ENCODE data around the gene DLG2.

The DLG2 gene

GRCh38 chr11:83823461-83824025, 1803.6 kb downstream of the DLG2 start:
- no peak overlapping the region for H3K4me3 Mint-ChIP-seq
- no peaks in the 10 kb centered on the region for H3K9me3 Mint-ChIP-seq
- H3K27ac Mint-ChIP-seq, result no peak overlapping the region
- no peaks in the 10 kb centered on the region for H3K27me3 Mint-ChIP-seq (ENCODE audit: low read depth)
- H3K36me3 Mint-ChIP-seq (ENCODE audit: low read depth), result no peaks in the 10 kb centered on the region
- H3K4me1 Mint-ChIP-seq (ENCODE audit: low read depth), result no peaks in the 10 kb centered on the region
- no peak for DNase-seq (ENCODE audit: low spot score)

DNA sequence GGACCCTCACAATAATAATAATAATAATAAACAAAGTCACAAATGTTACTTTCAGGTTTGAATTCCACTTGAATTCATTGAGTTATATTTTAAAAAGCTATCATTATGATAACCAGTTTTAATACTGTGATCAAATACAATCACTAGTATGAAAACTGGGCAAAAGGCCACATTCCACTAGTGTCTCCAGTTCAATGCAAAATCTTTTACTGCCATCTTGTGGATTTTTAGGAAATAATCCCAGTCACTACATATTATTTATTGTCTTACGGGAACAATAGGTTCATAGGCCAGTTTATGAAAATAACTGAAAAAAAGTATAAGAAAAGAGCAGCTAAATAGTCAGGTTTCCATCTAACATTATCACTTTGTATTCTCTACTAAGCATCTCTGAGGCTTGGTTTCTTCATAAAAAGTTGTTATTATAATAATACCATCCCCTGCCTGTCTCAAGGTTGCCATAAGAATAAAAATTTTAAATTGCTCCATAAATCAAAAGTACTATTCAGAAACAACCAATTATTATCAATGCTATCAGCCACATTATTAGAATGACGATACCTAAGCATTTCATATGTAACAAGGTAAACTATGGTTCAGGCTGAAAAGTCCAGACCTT, 1807.1 kb downstream of the DLG2 start:
- Mint-ChIP-seq H3K9me3 (no peaks in the 10 kb centered on the region), H3K27ac (no peak overlapping the region), H3K36me3 (ENCODE audit: low read depth) (no peaks in the 10 kb centered on the region), H3K27me3 (ENCODE audit: low read depth) (no peaks in the 10 kb centered on the region), H3K4me1 (ENCODE audit: low read depth) (no peaks in the 10 kb centered on the region), H3K4me3 (no peak overlapping the region)
- no peak for DNase-seq (ENCODE audit: low spot score)

- no peak for DNase-seq (ENCODE audit: low spot score)
- Mint-ChIP-seq H3K9me3 (no peaks in the 10 kb centered on the region), H3K36me3 (ENCODE audit: low read depth) (no peaks in the 10 kb centered on the region), H3K4me1 (ENCODE audit: low read depth) (no peaks in the 10 kb centered on the region), H3K27me3 (ENCODE audit: low read depth) (no peaks in the 10 kb centered on the region), H3K4me3 (no peak overlapping the region), H3K27ac (no peak overlapping the region)
Observed at GRCh38 chr11:83818349-83818748, 1808.8 kb downstream of the DLG2 start.

DNA sequence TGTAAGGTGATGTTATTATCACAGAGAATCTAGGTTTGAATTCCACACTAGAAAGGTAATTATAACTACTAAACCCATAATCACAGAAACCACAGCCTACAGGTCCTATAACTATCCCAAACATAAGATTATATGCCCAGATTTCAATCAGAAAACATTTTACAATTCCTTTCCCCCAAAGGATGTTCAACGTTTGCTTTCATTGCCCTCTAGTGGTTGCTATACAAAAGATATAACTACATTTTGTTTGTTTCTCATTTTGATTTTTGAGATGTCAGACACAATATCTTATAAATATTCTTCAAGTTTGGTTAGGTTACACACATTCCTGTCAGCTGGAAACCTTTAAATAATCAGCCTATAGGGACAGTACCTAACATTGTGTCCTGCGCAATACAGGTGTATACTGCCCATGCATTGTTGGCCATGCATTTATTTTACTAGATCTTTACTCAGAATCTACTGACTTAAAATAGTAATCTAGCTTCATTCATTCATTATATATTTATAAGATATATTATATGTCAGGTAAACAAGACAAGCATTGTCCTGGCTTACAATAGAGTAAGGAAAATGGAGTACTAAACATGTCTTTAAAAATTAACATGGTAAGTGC, 1810.5 kb downstream of the DLG2 start:
- Mint-ChIP-seq H3K27me3 (ENCODE audit: low read depth) (no peaks in the 10 kb centered on the region), H3K36me3 (ENCODE audit: low read depth) (no peaks in the 10 kb centered on the region), H3K27ac (no peak overlapping the region), H3K9me3 (no peaks in the 10 kb centered on the region), H3K4me3 (no peak overlapping the region), H3K4me1 (ENCODE audit: low read depth) (no peaks in the 10 kb centered on the region)
- DNase-seq (ENCODE audit: low spot score), result no peak

GRCh38 chr11:83815736-83816135, 1811.4 kb downstream of the DLG2 start:
- Mint-ChIP-seq H3K27me3 (ENCODE audit: low read depth) (peaks cover 5% of the 10 kb centered on the region), H3K4me3 (no peak overlapping the region), H3K27ac (no peak overlapping the region), H3K9me3 (no peaks in the 10 kb centered on the region), H3K4me1 (ENCODE audit: low read depth) (no peaks in the 10 kb centered on the region), H3K36me3 (ENCODE audit: low read depth) (no peaks in the 10 kb centered on the region)
- DNase-seq (ENCODE audit: low spot score), result no peak

- DNase-seq (ENCODE audit: low spot score), result no peak
- Mint-ChIP-seq H3K36me3 (ENCODE audit: low read depth) (no peaks in the 10 kb centered on the region), H3K27ac (no peak overlapping the region), H3K4me3 (no peak overlapping the region), H3K4me1 (ENCODE audit: low read depth) (no peaks in the 10 kb centered on the region), H3K27me3 (ENCODE audit: low read depth) (peaks cover 5% of the 10 kb centered on the region), H3K9me3 (no peaks in the 10 kb centered on the region)
Observed at GRCh38 chr11:83813296-83813695, 1813.8 kb downstream of the DLG2 start.

- no peaks in the 10 kb centered on the region for H3K9me3 Mint-ChIP-seq
- peaks cover 5% of the 10 kb centered on the region for H3K27me3 Mint-ChIP-seq (ENCODE audit: low read depth)
- H3K4me1 Mint-ChIP-seq (ENCODE audit: low read depth), result no peaks in the 10 kb centered on the region
- H3K4me3 Mint-ChIP-seq, result no peak overlapping the region
- H3K27ac Mint-ChIP-seq, result no peak overlapping the region
- no peak for DNase-seq (ENCODE audit: low spot score)
- H3K36me3 Mint-ChIP-seq (ENCODE audit: low read depth), result no peaks in the 10 kb centered on the region
Observed at GRCh38 chr11:83809274-83809673, 1817.9 kb downstream of the DLG2 start.

DNA sequence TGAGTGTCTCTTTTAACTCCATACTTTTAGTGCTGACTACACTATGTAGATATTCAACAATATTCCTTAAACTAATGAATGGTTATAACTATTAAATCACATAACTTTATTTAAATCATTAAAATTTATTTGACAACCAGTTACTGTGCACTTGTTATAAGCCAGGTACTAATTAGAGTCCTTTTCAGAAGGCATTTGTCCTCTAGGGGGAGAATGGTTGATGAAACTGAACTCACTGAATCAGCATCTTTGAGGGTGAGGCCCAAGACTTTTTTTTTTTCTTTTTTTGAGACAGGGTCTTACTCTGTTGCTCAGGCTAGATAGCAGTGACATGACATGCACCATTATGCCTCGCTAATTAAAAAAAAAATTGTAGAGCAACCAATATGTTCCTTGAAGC, 1825.3 kb downstream of the DLG2 start:
- no peak overlapping the region for H3K4me3 Mint-ChIP-seq
- H3K4me1 Mint-ChIP-seq (ENCODE audit: low read depth), result no peaks in the 10 kb centered on the region

DNA sequence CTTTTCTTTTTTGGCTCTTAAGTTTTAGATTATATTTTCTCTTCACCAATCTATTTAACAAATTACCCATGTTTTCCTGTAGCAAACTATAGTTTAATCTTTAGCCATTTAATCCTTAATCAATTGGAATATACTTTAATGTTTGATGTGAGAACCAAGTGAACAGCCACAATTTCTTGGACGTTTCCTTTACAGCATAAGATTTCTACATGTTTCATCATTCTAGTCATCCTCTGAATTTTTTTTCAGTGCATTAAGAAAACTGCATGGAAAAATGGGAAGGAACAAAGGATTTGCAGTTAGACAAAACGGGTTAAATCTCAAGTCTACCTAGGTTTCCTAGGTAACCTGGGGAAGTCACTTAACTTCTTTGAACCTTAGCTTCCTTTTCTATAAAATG, 1833.8 kb downstream of the DLG2 start:
- no peaks in the 10 kb centered on the region for H3K36me3 Mint-ChIP-seq (ENCODE audit: low read depth)
- H3K4me1 Mint-ChIP-seq (ENCODE audit: low read depth), result no peaks in the 10 kb centered on the region
- H3K9me3 Mint-ChIP-seq, result no peaks in the 10 kb centered on the region
- H3K4me3 Mint-ChIP-seq, result no peak overlapping the region
- H3K27me3 Mint-ChIP-seq (ENCODE audit: low read depth), result no peaks in the 10 kb centered on the region
- H3K27ac Mint-ChIP-seq, result no peak overlapping the region
- DNase-seq (ENCODE audit: low spot score), result no peak

More for the DNA sequence above, 1825.3 kb downstream of the DLG2 start:
- no peak for DNase-seq (ENCODE audit: low spot score)
- H3K27ac Mint-ChIP-seq, result no peak overlapping the region
- H3K9me3 Mint-ChIP-seq, result no peaks in the 10 kb centered on the region
- no peaks in the 10 kb centered on the region for H3K27me3 Mint-ChIP-seq (ENCODE audit: low read depth)
- H3K36me3 Mint-ChIP-seq (ENCODE audit: low read depth), result no peaks in the 10 kb centered on the region

DNA sequence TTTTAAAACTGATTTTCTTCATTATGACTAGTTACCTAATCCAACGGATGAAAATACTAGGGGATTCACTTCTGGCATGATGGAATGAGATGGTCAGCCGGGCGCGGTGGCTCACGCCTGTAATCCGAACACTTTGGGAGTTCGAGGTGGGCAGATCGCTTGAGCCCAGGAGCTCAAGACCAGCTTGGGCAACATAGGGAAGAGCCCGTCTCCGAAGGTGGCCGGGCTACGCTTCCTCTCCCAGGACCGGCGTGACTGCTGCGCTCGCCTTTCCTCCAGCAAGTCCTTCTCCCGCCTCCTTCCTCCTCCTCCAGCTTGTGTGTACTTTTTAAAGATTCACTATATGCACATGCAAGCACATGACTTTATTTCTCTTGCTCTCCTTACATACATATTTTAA, 1835.6 kb downstream of the DLG2 start:
- no peak overlapping the region for H3K27ac Mint-ChIP-seq
- no peak for DNase-seq (ENCODE audit: low spot score)
- H3K4me1 Mint-ChIP-seq (ENCODE audit: low read depth), result no peaks in the 10 kb centered on the region
- no peak overlapping the region for H3K4me3 Mint-ChIP-seq
- H3K27me3 Mint-ChIP-seq (ENCODE audit: low read depth), result no peaks in the 10 kb centered on the region
- H3K36me3 Mint-ChIP-seq (ENCODE audit: low read depth), result no peaks in the 10 kb centered on the region
- H3K9me3 Mint-ChIP-seq, result no peaks in the 10 kb centered on the region

DNA sequence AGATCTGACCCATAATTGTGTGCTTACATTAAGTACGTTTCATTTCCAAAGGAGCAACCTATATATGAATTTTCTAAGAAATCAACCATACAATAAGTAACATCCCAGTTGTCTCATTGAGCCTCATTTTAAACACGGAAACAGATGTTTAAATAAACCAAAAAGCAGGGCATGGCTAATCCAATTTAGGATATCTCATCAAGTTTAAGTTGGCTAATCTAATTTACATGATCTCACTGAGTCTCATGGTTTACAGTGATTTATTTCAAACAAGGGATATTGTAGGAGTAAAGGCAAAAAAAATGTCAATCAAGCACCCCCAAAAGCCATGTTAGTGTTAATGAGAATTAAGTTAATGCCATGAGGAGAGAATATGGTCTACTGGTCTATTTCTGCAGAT, 1841.2 kb downstream of the DLG2 start:
- Mint-ChIP-seq H3K4me3 (no peak overlapping the region), H3K9me3 (no peaks in the 10 kb centered on the region), H3K27me3 (ENCODE audit: low read depth) (no peaks in the 10 kb centered on the region), H3K4me1 (ENCODE audit: low read depth) (no peaks in the 10 kb centered on the region), H3K27ac (no peak overlapping the region), H3K36me3 (ENCODE audit: low read depth) (no peaks in the 10 kb centered on the region)
- no peak for DNase-seq (ENCODE audit: low spot score)

- Mint-ChIP-seq H3K9me3 (no peaks in the 10 kb centered on the region), H3K36me3 (ENCODE audit: low read depth) (no peaks in the 10 kb centered on the region), H3K27ac (no peak overlapping the region), H3K4me1 (ENCODE audit: low read depth) (no peaks in the 10 kb centered on the region), H3K4me3 (no peak overlapping the region), H3K27me3 (ENCODE audit: low read depth) (no peaks in the 10 kb centered on the region)
- DNase-seq (ENCODE audit: low spot score), result no peak
Observed at GRCh38 chr11:83784419-83784818, 1842.7 kb downstream of the DLG2 start.

GRCh38 chr11:83782329-83782728, 1844.8 kb downstream of the DLG2 start:
- H3K4me3 Mint-ChIP-seq, result no peak overlapping the region
- H3K27me3 Mint-ChIP-seq (ENCODE audit: low read depth), result no peaks in the 10 kb centered on the region
- H3K9me3 Mint-ChIP-seq, result no peaks in the 10 kb centered on the region
- no peak for DNase-seq (ENCODE audit: low spot score)
- H3K4me1 Mint-ChIP-seq (ENCODE audit: low read depth), result no peaks in the 10 kb centered on the region
- no peaks in the 10 kb centered on the region for H3K36me3 Mint-ChIP-seq (ENCODE audit: low read depth)
- H3K27ac Mint-ChIP-seq, result no peak overlapping the region

DNA sequence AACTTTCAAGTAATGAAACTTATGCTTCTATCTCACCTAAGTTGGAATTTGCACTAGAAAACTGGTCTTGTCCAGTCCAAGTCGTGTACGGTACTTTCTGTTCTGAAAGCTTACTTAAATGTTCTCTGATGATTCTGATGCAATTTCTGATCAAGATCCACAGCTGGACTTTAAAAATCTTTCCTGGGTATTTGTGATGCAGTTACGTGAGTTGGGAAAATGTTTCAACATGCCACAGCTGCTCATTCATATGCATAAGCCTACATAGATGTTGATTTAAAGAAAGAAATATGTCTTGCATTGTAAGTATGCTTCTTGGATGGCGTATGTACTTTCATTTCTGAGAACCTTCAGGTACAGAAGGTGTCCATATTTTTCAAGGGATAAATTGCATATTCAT, 1847.3 kb downstream of the DLG2 start:
- DNase-seq (ENCODE audit: low spot score), result no peak
- no peak overlapping the region for H3K4me3 Mint-ChIP-seq
- no peaks in the 10 kb centered on the region for H3K36me3 Mint-ChIP-seq (ENCODE audit: low read depth)
- H3K9me3 Mint-ChIP-seq, result no peaks in the 10 kb centered on the region
- no peak overlapping the region for H3K27ac Mint-ChIP-seq
- H3K27me3 Mint-ChIP-seq (ENCODE audit: low read depth), result no peaks in the 10 kb centered on the region
- no peaks in the 10 kb centered on the region for H3K4me1 Mint-ChIP-seq (ENCODE audit: low read depth)

DNA sequence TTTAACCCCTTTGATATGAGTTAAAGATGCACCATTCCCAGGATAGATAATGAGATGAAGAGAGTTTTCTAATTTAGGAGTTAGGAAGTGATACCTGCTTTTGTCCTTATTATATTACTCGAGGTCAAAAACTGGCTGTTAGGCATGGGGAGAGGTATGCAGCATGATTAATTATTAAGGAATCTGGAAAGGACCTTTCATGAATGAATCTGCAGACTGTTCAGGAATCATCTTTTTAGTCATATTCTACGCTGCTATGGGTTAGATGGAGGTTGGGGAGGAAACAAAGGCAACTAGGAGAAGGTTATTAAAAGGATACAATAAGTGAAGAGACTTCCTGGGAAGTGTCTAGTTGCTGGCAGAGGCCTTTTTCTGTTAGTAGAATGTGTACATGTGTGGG, 1848.5 kb downstream of the DLG2 start:
- H3K27ac Mint-ChIP-seq, result no peak overlapping the region
- H3K4me3 Mint-ChIP-seq, result no peak overlapping the region
- H3K36me3 Mint-ChIP-seq (ENCODE audit: low read depth), result no peaks in the 10 kb centered on the region
- no peaks in the 10 kb centered on the region for H3K27me3 Mint-ChIP-seq (ENCODE audit: low read depth)
- H3K9me3 Mint-ChIP-seq, result no peaks in the 10 kb centered on the region
- no peak for DNase-seq (ENCODE audit: low spot score)
- no peaks in the 10 kb centered on the region for H3K4me1 Mint-ChIP-seq (ENCODE audit: low read depth)

Data from T-helper 2 cell treated with Interferon-gamma antibody and Interleukin-4, amounts not matched to agents 5 μg/mL and 100 μg/mL, for 36 hours (primary cell).